ENCODE measurements around the gene SYNCRIP. TPM values are rescaled to one million over a fixed set of nuclear protein-coding genes. Genes with fewer than 3 reads are reported as not detected.
"Not testable (repeated sequence)": the region's sequence is repeated elsewhere in the genome, so short reads cannot be mapped to it uniquely, and the experiment has no call there.

Gene SYNCRIP
- total RNA-seq, 1 experiment from 2014 or later, result 69.6 TPM

DNA sequence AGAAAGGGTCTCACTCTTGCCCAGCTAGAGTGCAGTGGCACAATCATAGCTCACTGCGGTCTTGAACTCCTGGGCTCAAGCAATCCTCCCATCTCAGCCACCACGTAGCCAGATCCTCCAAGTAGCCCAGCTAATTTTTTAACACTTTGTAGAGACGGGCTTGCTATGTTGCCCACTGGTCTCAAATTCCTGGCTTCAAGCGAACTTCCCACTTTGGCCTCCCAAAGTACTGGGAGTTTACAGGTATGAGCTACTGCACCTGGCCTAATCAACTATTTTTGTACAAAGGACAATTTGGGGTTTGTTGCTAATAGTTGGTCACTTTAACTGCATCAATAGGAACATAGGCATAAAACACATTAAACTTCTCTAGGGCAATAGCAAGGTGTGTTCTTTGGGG is 29.9 kb upstream of the SYNCRIP start:
- in situ Hi-C loops (cut with HindIII; ENCODE audit: low sequenced_read_pairs), result no loop called here
- DNase-seq (ENCODE audit: low spot score), result no peak

- in situ Hi-C loops (cut with HindIII; ENCODE audit: low sequenced_read_pairs), result no loop called here
- DNase-seq (ENCODE audit: low spot score), result no peak
Observed at GRCh38 chr6:85672050-85672449, 29.4 kb upstream of the SYNCRIP start.

GRCh38 chr6:85670573-85670972 is 27.9 kb upstream of the SYNCRIP start:
- in situ Hi-C loops (cut with HindIII; ENCODE audit: low sequenced_read_pairs), result no loop called here
- peak; percentile 20 for DNase-seq (ENCODE audit: low spot score)

DNA sequence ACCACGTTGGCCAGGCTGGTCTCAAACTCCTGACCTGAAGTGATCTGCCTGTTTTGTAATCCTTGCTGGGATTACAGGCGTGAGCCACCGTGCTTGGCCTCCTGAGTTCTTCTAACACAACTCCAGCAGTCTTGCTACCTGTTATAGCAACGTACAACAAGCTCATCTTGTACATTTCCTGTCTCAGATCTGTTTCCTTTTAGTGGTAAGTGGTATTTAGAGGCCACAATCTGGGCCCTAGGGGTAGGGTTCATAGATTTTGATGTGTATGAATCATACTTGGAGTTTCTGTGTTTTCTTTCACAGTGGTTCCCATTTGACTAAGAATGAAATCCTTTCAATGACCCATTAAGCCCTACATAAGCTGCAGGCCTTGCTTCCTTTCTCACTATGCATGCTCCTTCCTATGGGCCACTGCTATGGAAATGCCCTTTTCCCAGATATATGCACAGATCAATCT is 27.1 kb upstream of the SYNCRIP start:
- in situ Hi-C loops (cut with HindIII; ENCODE audit: low sequenced_read_pairs), result no loop called here
- DNase-seq (ENCODE audit: low spot score), result no peak

DNA sequence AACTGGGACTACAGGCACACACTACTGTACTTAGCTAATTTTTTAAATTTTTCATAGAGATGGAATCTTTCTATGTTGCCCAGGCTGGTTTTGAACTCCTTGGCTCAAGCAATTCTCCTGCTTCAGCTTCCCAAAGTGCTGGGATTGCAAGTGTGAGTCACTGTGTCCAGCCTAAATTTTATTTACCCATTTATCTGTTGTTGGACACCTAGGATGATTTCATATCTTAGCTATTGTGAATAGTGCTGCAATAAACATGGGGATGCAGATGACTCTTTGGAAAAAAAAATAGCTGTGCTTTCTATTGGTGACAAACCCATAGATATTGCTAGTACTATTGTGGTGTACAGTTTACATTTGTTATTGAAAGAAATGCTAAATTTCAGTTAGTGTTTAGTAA is 19.6 kb upstream of the SYNCRIP start:
- DNase-seq (ENCODE audit: low spot score), result no peak
- in situ Hi-C loops (cut with HindIII; ENCODE audit: low sequenced_read_pairs), result no loop called here

- in situ Hi-C loops (cut with HindIII; ENCODE audit: low sequenced_read_pairs), result no loop called here
- no peak for DNase-seq (ENCODE audit: low spot score)
Observed at GRCh38 chr6:85660181-85660611, 17.5 kb upstream of the SYNCRIP start.

- DNase-seq (ENCODE audit: low spot score), result no peak
- in situ Hi-C loops (cut with HindIII; ENCODE audit: low sequenced_read_pairs), result no loop called here
Observed at GRCh38 chr6:85650606-85651005, 7.9 kb upstream of the SYNCRIP start.

DNA sequence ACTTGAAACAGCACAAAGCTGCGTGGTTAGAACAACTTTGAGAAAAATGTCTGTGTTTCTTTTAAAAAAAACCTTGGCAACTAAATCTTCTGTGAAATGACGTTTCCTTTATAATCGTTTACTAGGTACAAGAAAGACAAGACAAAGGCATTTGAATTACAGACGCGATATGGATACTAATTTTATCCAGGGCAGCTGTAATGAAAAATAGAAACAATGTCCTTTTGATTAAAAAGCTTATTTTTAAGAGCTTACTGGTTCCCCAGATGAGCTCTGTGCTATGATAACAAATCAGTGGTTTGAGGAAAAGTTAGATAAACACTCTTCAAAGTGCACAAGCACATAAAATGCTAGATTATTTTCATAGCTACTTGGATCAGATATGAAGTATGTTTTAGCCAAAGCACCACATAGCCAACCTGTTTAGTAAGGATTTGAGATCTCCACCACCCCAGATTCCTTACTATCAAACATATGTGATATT is 1.6 kb upstream of the SYNCRIP start:
- no peak for DNase-seq (ENCODE audit: low spot score)
- in situ Hi-C loops (cut with HindIII; ENCODE audit: low sequenced_read_pairs), result no loop called here

DNA sequence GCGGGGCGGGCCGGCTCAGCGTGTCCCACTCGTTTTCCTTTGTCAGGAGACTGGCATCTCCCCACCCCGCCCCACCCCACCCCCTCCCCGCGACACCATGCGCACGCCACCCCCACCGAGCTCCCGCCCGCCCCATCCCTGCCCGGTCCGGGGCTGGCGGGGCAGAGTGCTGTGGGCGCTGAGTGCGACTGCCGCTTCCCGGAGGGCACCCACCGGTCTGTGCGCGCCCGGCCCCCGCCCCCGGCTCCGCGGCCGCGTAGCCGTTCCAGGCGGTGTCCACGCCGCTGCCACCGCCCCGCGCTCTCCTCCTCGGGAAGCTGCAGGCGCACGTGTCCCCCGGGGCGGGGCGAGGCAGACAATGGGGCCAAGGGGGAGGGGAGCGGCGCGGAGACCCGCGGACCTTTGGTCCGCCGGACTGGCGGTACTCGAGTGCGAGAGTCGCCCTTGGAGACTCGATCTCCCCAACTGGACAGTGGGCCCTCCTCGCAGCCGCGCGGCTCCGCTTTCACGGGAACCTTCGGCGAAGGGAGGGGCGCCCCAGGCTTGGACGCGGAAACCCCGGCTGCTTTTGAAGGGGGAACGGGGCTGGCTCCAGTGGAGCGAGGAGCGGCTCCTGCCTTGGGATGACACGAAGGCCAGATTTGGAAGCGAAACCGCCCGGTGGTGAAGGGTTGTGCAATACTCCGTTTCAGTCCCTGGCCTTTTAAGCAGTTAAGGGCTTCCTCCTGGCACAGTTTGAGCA is 1.0 kb upstream of the SYNCRIP start:
- DNase-seq (ENCODE audit: low spot score), result peak; percentile 76
- in situ Hi-C loops (cut with HindIII; ENCODE audit: low sequenced_read_pairs), result no loop called here

DNA sequence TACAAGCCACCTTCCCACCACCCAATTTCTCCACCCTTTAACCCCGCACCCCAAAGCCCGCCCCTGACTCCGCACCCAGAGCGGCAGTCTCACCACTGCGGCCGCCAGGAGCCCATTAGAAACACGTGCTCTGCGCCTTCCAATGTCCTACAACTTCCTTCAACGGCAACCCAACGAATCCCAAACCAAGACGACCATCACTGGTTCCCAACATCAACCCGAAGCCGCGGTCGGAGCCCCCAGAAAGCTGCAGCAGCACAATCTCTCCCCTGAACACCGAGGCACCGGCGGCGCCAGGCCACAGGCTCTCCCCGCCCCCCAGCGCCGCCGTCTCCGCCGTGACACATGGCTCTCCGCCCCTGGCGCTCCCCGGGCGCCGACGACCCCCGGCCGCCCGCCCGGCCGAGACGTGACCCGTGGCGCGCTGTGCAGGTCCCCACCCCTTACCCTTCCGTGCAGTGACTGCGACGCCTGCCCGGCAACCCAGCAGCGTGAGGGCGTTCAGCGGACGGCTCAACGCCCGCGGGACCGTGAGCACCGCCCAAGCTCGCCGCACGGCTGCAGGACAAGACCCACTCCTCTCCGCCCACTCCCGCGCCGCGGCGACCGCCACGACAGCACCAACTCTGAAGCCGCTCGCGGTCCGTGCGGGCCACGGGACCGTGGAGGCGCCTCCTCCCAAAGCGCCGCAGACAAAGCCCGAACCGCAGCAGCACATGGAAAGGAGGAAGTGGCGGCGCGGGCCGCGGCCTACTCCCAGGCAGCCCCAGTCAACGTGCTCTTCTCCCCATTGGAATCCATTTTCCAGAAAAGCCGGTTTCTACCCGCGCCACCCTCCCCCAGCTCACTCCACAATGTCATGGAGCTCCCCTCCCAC is 551 bp downstream of the SYNCRIP start:
- in situ Hi-C loops (cut with HindIII; ENCODE audit: low sequenced_read_pairs), result no loop called here
- peak; percentile 57 for DNase-seq (ENCODE audit: low spot score)

- peak; percentile 15 for DNase-seq (ENCODE audit: low spot score)
- in situ Hi-C loops (cut with HindIII; ENCODE audit: low sequenced_read_pairs), result no loop called here
Observed at GRCh38 chr6:85641522-85641896, 1.2 kb downstream of the SYNCRIP start.

- no peak for DNase-seq (ENCODE audit: low spot score)
- in situ Hi-C loops (cut with HindIII; ENCODE audit: low sequenced_read_pairs), result no loop called here
Observed at GRCh38 chr6:85640821-85641220, 1.9 kb downstream of the SYNCRIP start.

- no peak for DNase-seq (ENCODE audit: low spot score)
Observed at GRCh38 chr6:85637579-85637978, 5.1 kb downstream of the SYNCRIP start.

GRCh38 chr6:85632164-85632942 is 10.3 kb downstream of the SYNCRIP start:
- in situ Hi-C loops (cut with HindIII; ENCODE audit: low sequenced_read_pairs), result no loop called here
- no peak for DNase-seq (ENCODE audit: low spot score)

More at GRCh38 chr6:85637579-85637978, 5.1 kb downstream of the SYNCRIP start:
- in situ Hi-C loops (cut with HindIII; ENCODE audit: low sequenced_read_pairs), result no loop called here

DNA sequence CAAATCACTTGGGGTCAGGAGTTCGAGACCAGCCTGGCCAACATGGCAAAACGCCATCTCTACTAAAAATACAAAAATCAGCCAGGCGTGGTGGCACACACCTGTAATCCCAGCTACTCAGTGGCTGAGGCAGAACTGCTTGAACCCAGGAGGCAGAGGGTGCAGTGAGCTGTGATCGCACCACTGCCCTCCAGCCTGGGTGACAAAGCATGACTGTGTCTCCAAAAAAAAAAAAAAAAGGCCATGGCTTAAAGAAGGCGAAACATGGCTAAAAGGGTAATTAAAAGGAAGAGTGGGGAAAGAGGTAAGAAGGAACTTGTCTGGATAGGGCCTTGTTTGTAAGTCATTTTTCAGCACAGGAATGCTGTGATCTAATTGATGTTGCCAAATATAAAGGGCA is 11.6 kb downstream of the SYNCRIP start:
- DNase-seq (ENCODE audit: low spot score); in situ Hi-C loops (cut with HindIII; ENCODE audit: low sequenced_read_pairs): not testable (repeated sequence)

GRCh38 chr6:85628353-85628752 is 14.3 kb downstream of the SYNCRIP start:
- in situ Hi-C loops (cut with HindIII; ENCODE audit: low sequenced_read_pairs), result no loop called here

DNA sequence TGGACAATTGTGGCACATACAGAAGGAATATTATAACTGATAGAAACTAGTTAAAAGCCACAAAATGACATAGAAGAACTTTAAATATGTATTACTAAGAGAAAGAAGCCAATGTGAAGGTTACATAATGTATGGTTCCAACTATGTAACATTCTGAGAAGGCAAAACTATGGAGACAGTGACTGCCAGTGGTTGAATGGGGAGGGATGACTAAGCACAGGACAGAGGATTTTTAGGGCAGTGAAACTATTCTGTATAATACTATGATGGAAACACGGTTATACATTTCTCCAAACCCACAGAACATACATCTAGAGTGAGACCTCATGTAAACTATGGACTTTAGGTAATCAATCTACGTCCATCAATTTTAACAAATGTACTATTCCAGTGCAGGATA is 22.4 kb downstream of the SYNCRIP start:
- no peak for DNase-seq (ENCODE audit: low spot score)
- in situ Hi-C loops (cut with HindIII; ENCODE audit: low sequenced_read_pairs), result no loop called here

More at GRCh38 chr6:85628353-85628752, 14.3 kb downstream of the SYNCRIP start:
- DNase-seq (ENCODE audit: low spot score), result no peak

DNA sequence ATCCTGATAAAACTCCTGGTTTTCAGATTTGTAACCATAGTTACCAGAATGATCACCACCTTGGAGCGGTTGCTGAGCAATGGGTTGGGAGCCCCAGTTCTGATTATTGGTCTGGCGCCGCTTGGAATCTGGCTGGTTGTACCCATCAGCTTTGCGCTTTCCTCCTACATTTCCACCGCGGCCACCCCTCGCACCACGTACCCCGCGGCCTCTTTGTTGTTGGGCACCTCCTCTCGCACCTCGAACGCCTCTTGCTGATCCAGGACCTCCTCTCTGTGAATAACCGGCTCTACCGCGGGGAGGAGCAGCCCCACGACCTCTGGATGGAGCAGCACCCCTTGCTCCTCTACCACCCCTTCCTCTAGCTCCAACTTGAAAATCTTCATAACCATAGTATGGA is 27.9 kb downstream of the SYNCRIP start:
- DNase-seq (ENCODE audit: low spot score), result no peak
- in situ Hi-C loops (cut with HindIII; ENCODE audit: low sequenced_read_pairs), result no loop called here

DNA sequence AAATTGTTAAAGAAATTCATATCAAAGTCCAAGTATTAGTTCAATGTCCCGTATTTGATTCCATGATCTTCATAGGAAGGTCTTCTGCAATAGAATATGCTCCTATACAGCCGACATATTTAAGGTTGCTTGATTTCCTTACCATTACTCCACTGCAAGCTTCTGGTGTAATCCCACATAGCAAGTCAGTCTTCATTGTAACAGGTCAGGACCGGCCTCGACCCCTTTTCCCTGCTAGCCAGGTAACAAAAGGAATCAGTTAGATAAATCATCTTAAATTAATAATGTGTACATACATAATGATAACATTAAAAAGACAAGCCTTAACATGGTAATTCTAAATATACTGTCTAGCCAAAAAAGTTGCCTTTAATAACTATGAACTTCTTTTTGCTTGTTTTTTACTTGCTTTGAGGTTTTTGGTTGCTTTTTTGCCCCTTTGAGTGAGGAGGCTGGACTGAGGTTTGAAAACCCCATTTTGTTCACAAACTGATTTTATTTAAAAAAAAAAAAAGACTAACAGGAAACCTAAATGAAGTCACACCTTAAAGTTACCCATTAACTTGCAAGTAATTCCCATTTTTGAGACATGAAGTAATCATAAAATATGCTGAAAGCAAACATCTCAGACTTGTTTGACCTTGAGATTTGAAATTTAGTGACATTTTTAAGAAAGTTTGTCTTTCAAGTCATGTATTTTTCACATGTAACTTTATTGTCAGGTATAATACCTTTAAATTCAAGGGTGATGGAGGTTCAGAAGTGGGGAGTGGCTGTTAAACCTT is 29.8 kb downstream of the SYNCRIP start:
- in situ Hi-C loops (cut with HindIII; ENCODE audit: low sequenced_read_pairs), result no loop called here
- no peak for DNase-seq (ENCODE audit: low spot score)
